ENCODE measurements around the gene PAPLN. TPM values are rescaled to one million over a fixed set of nuclear protein-coding genes. Genes with fewer than 3 reads are reported as not detected.

PAPLN gene
- total and polyA plus RNA-seq, 2 experiments from 2014 or later, result 7.6 to 13.4 TPM

DNA sequence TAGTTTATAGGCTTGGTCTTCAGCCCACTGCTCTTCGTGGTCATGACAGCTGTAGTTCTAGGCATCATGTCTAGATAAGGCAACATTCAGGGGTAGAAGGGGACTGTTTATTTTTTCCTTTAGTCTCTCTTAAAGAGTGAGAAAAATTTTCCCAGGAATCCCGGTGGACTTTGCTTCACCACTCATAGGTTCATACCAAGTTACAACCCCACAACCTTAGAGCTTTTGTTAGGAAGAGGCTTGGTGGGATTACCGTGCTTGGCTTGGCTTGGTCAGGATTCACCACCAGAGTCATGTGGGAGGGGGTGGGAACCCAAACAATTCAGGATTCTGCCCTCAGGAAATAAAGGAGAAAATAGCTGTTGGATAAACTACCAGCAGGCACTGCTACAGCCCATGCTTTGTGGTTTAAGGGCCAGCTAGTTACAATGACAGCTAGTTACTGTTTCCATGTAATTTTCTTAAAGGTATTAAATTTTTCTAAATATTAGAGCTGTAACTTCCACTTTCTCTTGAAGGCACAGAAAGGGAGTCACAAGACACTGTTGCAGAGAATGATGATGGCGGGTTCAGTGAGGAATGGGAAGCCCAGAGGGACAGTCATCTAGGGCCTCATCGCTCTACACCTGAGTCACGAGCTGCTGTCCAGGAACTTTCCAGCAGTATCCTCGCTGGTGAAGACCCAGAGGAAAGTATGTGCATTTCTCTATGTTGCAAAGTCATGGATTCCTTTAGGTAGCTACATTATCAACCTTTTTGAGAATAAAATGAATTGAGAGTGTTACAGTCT, 25.9 kb upstream of the PAPLN start:
- Histone ChIP-seq H3K27me3 (no peaks in the 10 kb centered on the region), H3K4me2 (no peak overlapping the region), H3K36me3 (replicated peaks; ENCODE audit: insufficient read depth, low read depth) (no peaks in the 10 kb centered on the region), H3K9me2 (replicated peaks; ENCODE audit: insufficient read depth) (no peaks in the 10 kb centered on the region), H3K79me2 (no peaks in the 10 kb centered on the region), H3K27ac (no peak overlapping the region), H3K4me3 (no peak overlapping the region), H2AFZ (no peak overlapping the region), H3K4me1 (ENCODE audit: insufficient read depth) (no peaks in the 10 kb centered on the region), H3K9me3 (ENCODE audit: low read depth) (no peaks in the 10 kb centered on the region), H4K20me1 (ENCODE audit: insufficient read depth, poor library complexity, severe bottlenecking) (no peaks in the 10 kb centered on the region)
- no peak for DNase-seq (ENCODE audit: low spot score)
- WGBS (ENCODE audit: low lambda C conversion rate, missing lambda C conversion rate), result 93% methylated on average over 7 of the region's 7 CpGs
- TF ChIP-seq, protein P1, sequence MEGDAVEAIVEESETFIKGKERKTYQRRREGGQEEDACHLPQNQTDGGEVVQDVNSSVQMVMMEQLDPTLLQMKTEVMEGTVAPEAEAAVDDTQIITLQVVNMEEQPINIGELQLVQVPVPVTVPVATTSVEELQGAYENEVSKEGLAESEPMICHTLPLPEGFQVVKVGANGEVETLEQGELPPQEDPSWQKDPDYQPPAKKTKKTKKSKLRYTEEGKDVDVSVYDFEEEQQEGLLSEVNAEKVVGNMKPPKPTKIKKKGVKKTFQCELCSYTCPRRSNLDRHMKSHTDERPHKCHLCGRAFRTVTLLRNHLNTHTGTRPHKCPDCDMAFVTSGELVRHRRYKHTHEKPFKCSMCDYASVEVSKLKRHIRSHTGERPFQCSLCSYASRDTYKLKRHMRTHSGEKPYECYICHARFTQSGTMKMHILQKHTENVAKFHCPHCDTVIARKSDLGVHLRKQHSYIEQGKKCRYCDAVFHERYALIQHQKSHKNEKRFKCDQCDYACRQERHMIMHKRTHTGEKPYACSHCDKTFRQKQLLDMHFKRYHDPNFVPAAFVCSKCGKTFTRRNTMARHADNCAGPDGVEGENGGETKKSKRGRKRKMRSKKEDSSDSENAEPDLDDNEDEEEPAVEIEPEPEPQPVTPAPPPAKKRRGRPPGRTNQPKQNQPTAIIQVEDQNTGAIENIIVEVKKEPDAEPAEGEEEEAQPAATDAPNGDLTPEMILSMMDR (IDR thresholded peaks at IDR 0.05; ENCODE audit: poor library complexity), result no peak
- TF ChIP-seq EZH2 (IDR thresholded peaks at IDR 0.05; ENCODE audit: borderline replicate concordance) (no peak), EZH2phosphoT487 (IDR thresholded peaks at IDR 0.05; ENCODE audit: low read depth, severe bottlenecking, unreplicated experiment) (no peak)

DNA sequence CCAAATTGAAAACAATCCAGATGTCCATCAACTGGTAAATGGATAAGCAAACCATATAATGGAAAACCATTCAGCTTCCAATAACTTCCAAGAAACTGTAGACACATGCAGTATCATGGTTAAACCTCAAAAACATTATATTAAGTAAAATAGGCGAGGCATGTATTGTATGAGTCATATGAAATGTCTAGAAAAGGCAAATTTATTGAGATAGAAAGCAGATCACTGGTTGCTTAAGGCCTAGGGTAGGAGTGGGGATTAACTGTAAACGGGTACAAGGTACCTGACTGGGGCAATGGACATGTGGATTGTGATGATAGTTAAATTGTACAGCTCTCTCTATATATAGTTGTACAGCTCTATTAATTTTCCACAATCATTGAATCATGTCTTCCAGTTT, 21.3 kb upstream of the PAPLN start:
- no peaks in the 10 kb centered on the region for H3K9me3 ChIP-seq (ENCODE audit: low read depth)
- H3K4me3 ChIP-seq, result no peak overlapping the region

DNA sequence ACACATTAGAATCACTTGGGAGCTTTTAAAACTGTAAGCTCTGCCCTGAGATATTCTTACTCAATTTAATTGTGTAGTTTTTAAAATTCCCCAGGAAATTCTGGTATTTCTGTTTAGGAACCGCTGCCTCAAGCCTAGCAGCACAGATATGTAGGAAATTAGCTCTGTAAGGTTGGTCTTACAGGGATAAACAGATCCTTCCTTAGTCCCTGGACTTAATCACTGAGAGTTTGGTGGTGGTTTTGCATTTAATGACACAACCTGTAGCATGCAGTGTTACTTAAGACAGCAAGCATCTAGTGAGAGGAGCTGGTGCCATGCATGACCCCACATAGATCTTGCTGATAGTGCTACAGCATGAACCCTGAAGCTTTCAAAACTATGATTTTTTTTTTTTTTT, 19.9 kb upstream of the PAPLN start:
- peaks cover 3% of the 10 kb centered on the region for H3K36me3 ChIP-seq (replicated peaks; ENCODE audit: insufficient read depth, low read depth)
- H3K4me3 ChIP-seq, result no peak overlapping the region
- DNase-seq (ENCODE audit: low spot score), result no peak
- TF ChIP-seq EZH2 (IDR thresholded peaks at IDR 0.05; ENCODE audit: borderline replicate concordance), result no peak
- TF ChIP-seq, protein P1 (IDR thresholded peaks at IDR 0.05; ENCODE audit: poor library complexity), result no peak
- TF ChIP-seq EZH2phosphoT487 (IDR thresholded peaks at IDR 0.05; ENCODE audit: low read depth, severe bottlenecking, unreplicated experiment), result no peak
- no peaks in the 10 kb centered on the region for H3K9me3 ChIP-seq (ENCODE audit: low read depth)
- H3K4me1 ChIP-seq (ENCODE audit: insufficient read depth), result peaks cover 2% of the 10 kb centered on the region
- H3K9me2 ChIP-seq (replicated peaks; ENCODE audit: insufficient read depth), result no peaks in the 10 kb centered on the region
- no peaks in the 10 kb centered on the region for H3K79me2 ChIP-seq
- no peaks in the 10 kb centered on the region for H4K20me1 ChIP-seq (ENCODE audit: insufficient read depth, poor library complexity, severe bottlenecking)
- H3K4me2 ChIP-seq, result no peak overlapping the region
- H2AFZ ChIP-seq, result no peak overlapping the region
- 93% methylated on average over 1 of the region's 1 CpG for WGBS (ENCODE audit: low lambda C conversion rate, missing lambda C conversion rate)
- H3K27me3 ChIP-seq, result no peaks in the 10 kb centered on the region
- H3K27ac ChIP-seq, result no peak overlapping the region

More for the DNA sequence above, 21.3 kb upstream of the PAPLN start:
- H3K27ac ChIP-seq, result no peak overlapping the region
- no peak overlapping the region for H3K4me2 ChIP-seq
- H2AFZ ChIP-seq, result no peak overlapping the region
- DNase-seq (ENCODE audit: low spot score), result no peak
- H4K20me1 ChIP-seq (ENCODE audit: insufficient read depth, poor library complexity, severe bottlenecking), result no peaks in the 10 kb centered on the region
- no peaks in the 10 kb centered on the region for H3K79me2 ChIP-seq
- TF ChIP-seq, protein P1 (IDR thresholded peaks at IDR 0.05; ENCODE audit: poor library complexity), result no peak
- no peak for TF ChIP-seq EZH2 (IDR thresholded peaks at IDR 0.05; ENCODE audit: borderline replicate concordance)
- TF ChIP-seq EZH2phosphoT487 (IDR thresholded peaks at IDR 0.05; ENCODE audit: low read depth, severe bottlenecking, unreplicated experiment), result no peak
- H3K9me2 ChIP-seq (replicated peaks; ENCODE audit: insufficient read depth), result no peaks in the 10 kb centered on the region
- WGBS (ENCODE audit: low lambda C conversion rate, missing lambda C conversion rate), result 87% methylated on average over 2 of the region's 2 CpGs
- no peaks in the 10 kb centered on the region for H3K27me3 ChIP-seq
- peaks cover 3% of the 10 kb centered on the region for H3K36me3 ChIP-seq (replicated peaks; ENCODE audit: insufficient read depth, low read depth)
- H3K4me1 ChIP-seq (ENCODE audit: insufficient read depth), result no peaks in the 10 kb centered on the region

All from hepatocyte (in vitro differentiated cells).